H1 (cell line): ENCODE measurements around the gene SNX15. TPM values are rescaled to one million over a fixed set of nuclear protein-coding genes. Genes with fewer than 3 reads are reported as not detected.
A peak's percentile ranks its signal among the peaks of the same experiment; 100 is the strongest.

Experiments
- CTCF ChIA-PET: fragments of 300-600 bp; sonication (Branson Sonifier 250); formaldehyde crosslinking; loops from one replicate; lab custom pipeline; 2021; ENCODE audit not compliant: partially characterized antibody; lab: Charles Lee
- POLR2A ChIA-PET: fragments of 300-600 bp; sonication (Branson Sonifier 250); formaldehyde crosslinking; loops from one replicate; lab custom pipeline; 2021; ENCODE audit warnings: inconsistent platforms; ENCODE audit not compliant: partially characterized antibody; lab: Charles Lee
- DNase-seq, 2 experiments: peaks; one replicate each; pipeline versions ENCODE4 v3.0.0 to v3.0.0-alpha.2; 2010 to 2022; ENCODE audit warnings: low spot score in 2 of 2, low read depth in 1 of 2, mixed read lengths in 1 of 2
- FAIRE-seq: peaks from 2 replicates; lab custom pipeline; 2011; peaks lifted over from hg19 to GRCh38; lab: Jason Lieb, UNC
- H2AFZ ChIP-seq: 2 replicates; pipeline ENCODE4 v1.8.1; 2012; ENCODE audit warnings: low read length, inconsistent platforms
- H2AK5ac ChIP-seq: 2 replicates; pipeline ENCODE4 v1.6.1; 2013; ENCODE audit warnings: low read depth, low read length
- H2BK120ac ChIP-seq: replicated peaks from 2 replicates; pipeline ENCODE3; 2013; ENCODE audit warnings: low read depth, low read length, inconsistent platforms
- H2BK12ac ChIP-seq: 2 replicates; pipeline ENCODE4 v1.6.1; 2013; ENCODE audit warnings: low read depth, low read length
- H2BK15ac ChIP-seq: 2 replicates; pipeline ENCODE4 v1.6.1; 2013; ENCODE audit warnings: low read length
- H2BK20ac ChIP-seq: 2 replicates; pipeline ENCODE4 v1.6.1; 2013; ENCODE audit warnings: low read length
- H2BK5ac ChIP-seq: 2 replicates; pipeline ENCODE4 v1.6.1; 2013; ENCODE audit warnings: low read depth, low read length
- H3K14ac ChIP-seq: 2 replicates; pipeline ENCODE4 v1.6.1; 2013; ENCODE audit warnings: inconsistent platforms; ENCODE audit not compliant: insufficient read length
- H3K18ac ChIP-seq: 2 replicates; pipeline ENCODE4 v1.6.1; 2013; ENCODE audit warnings: low read length; ENCODE audit errors: extremely low read depth
- H3K23ac ChIP-seq: 2 replicates; pipeline ENCODE4 v1.6.1; 2013; ENCODE audit warnings: inconsistent platforms; ENCODE audit not compliant: insufficient read length
- H3K23me2 ChIP-seq: 2 replicates; pipeline ENCODE4 v1.6.1; 2013; ENCODE audit warnings: low read depth, low read length
- H3K27ac ChIP-seq: 2 replicates; pipeline ENCODE4 v1.6.1; 2011; ENCODE audit warnings: low read depth, low read length, inconsistent platforms
- H3K27me3 ChIP-seq, 4 experiments: replicated peaks in 1 of 4; 1 replicate in 1 of 4; 2 replicates in 3 of 4; pipeline versions ENCODE4 v1.6.1 to v1.8.1; 2011 to 2013; ENCODE audit warnings: low read length in 3 of 4, mild to moderate bottlenecking in 3 of 4, inconsistent platforms in 2 of 4, mixed read lengths in 2 of 4, moderate library complexity in 1 of 4; ENCODE audit not compliant: control insufficient read depth in 3 of 4, insufficient read depth in 3 of 4; ENCODE audit errors: extremely low read depth in 1 of 4
- H3K36me3 ChIP-seq, 4 experiments: 2 replicates each; pipeline versions ENCODE4 v1.6.1 to v1.8.1; 2011 to 2013; ENCODE audit warnings: mild to moderate bottlenecking in 4 of 4, low read length in 3 of 4, moderate library complexity in 2 of 4, control low read depth in 1 of 4, inconsistent platforms in 1 of 4; ENCODE audit not compliant: insufficient read depth in 4 of 4, control insufficient read depth in 2 of 4
- H3K4ac ChIP-seq: replicated peaks from 2 replicates; pipeline ENCODE3; 2013; ENCODE audit warnings: low read length, low read depth, mixed read lengths, inconsistent platforms; ENCODE audit not compliant: insufficient read length
- H3K4me1 ChIP-seq, 4 experiments: replicated peaks in 1 of 4; 1 replicate in 1 of 4; 2 replicates in 3 of 4; pipeline versions ENCODE4 v1.6.1 to v1.8.1; 2011 to 2013; ENCODE audit warnings: low read length in 3 of 4, inconsistent platforms in 2 of 4, mixed read lengths in 1 of 4; ENCODE audit not compliant: insufficient read depth in 4 of 4, control insufficient read depth in 3 of 4
- H3K4me2 ChIP-seq, 2 experiments: 2 replicates each; pipeline versions ENCODE4 v1.6.1 to v1.8.1; 2011 to 2013; ENCODE audit warnings: low read depth in 2 of 2, low read length in 2 of 2, control low read depth in 1 of 2, inconsistent platforms in 1 of 2, mild to moderate bottlenecking in 1 of 2; ENCODE audit not compliant: insufficient read depth in 1 of 2
- H3K4me3 ChIP-seq, 4 experiments: fragments of 200-600, 300-600 bp in 1 of 4; sonication (generic), shearing (Covaris generic), sonication (Bioruptor Twin) in 1 of 4; 2 replicates each; pipeline versions ENCODE4 v1.5.1 to v1.8.1; 2011 to 2016; ENCODE audit warnings: low read length in 4 of 4, low read depth in 3 of 4, control low read depth in 2 of 4, inconsistent platforms in 2 of 4, mild to moderate bottlenecking in 2 of 4, mixed read lengths in 1 of 4, moderate library complexity in 1 of 4; ENCODE audit not compliant: insufficient read depth in 2 of 4; ENCODE audit errors: extremely low read depth in 1 of 4
- H3K56ac ChIP-seq: replicated peaks from 2 replicates; pipeline ENCODE3; 2013; ENCODE audit warnings: low read depth, mild to moderate bottlenecking, mixed read lengths, low read length, inconsistent platforms; ENCODE audit not compliant: insufficient read length
- H3K79me1 ChIP-seq: 2 replicates; pipeline ENCODE4 v1.6.1; 2013; ENCODE audit warnings: low read depth, low read length, control low read depth
- H3K79me2 ChIP-seq, 2 experiments: 2 replicates each; pipeline versions ENCODE4 v1.6.1 to v1.8.1; 2012 to 2013; ENCODE audit warnings: low read length in 2 of 2, mild to moderate bottlenecking in 2 of 2, inconsistent platforms in 1 of 2; ENCODE audit not compliant: insufficient read depth in 2 of 2, control insufficient read depth in 1 of 2
- H3K9ac ChIP-seq, 4 experiments: replicated peaks in 1 of 4; 1 replicate in 1 of 4; 2 replicates in 3 of 4; pipeline versions ENCODE4 v1.6.1 to v1.8.1; 2011 to 2013; ENCODE audit warnings: low read depth in 3 of 4, low read length in 3 of 4, control low read depth in 2 of 4, mild to moderate bottlenecking in 2 of 4, moderate library complexity in 2 of 4, inconsistent platforms in 1 of 4; ENCODE audit errors: extremely low read depth in 1 of 4
- H3K9me3 ChIP-seq, 2 experiments: 2 replicates each; pipeline versions ENCODE4 v1.6.1 to v1.8.1; 2012 to 2013; ENCODE audit warnings: mild to moderate bottlenecking in 2 of 2, moderate library complexity in 2 of 2, control low read depth in 1 of 2, inconsistent platforms in 1 of 2, low read depth in 1 of 2, low read length in 1 of 2, mixed read lengths in 1 of 2; ENCODE audit not compliant: insufficient read depth in 2 of 2
- H4K20me1 ChIP-seq, 2 experiments: replicated peaks in 1 of 2; 2 replicates each; pipeline versions ENCODE3 to v1.8.1; 2011 to 2013; ENCODE audit warnings: inconsistent platforms in 2 of 2, low read length in 2 of 2, mild to moderate bottlenecking in 1 of 2; ENCODE audit not compliant: insufficient read depth in 2 of 2, control insufficient read depth in 1 of 2
- H4K5ac ChIP-seq: 2 replicates; pipeline ENCODE4 v1.6.1; 2013; ENCODE audit warnings: low read length, low read depth, mixed read lengths, inconsistent platforms; ENCODE audit not compliant: insufficient read length
- H4K8ac ChIP-seq: 2 replicates; pipeline ENCODE4 v1.8.0; 2013; ENCODE audit warnings: mild to moderate bottlenecking, moderate library complexity, low read length, inconsistent platforms; ENCODE audit not compliant: insufficient read depth; ENCODE audit errors: extremely low read depth
- H4K91ac ChIP-seq: replicated peaks from 2 replicates; pipeline ENCODE3; 2013; ENCODE audit warnings: low read length, mixed read lengths, inconsistent platforms; ENCODE audit not compliant: insufficient read length
- E2F6 ChIP-seq: IDR thresholded peaks from 2 replicates; pipeline ENCODE4 v1.6.1; 2012; ENCODE audit warnings: inconsistent platforms
- JUN ChIP-seq: IDR thresholded peaks from 2 replicates; pipeline ENCODE4 v1.6.1; 2011; ENCODE audit warnings: low read depth, mild to moderate bottlenecking, improper control_type of control experiment, low read length
- KDM1A ChIP-seq: fragments of 200-600, 300-600 bp; sonication (generic); IDR thresholded peaks from 2 replicates; pipeline ENCODE4 v1.7.1; 2016; ENCODE audit warnings: mild to moderate bottlenecking, low read length, borderline replicate concordance
- RBBP5 ChIP-seq: IDR thresholded peaks from 2 replicates; pipeline ENCODE4 v1.7.1; 2012; ENCODE audit warnings: low read depth, mild to moderate bottlenecking, inconsistent platforms, low read length, moderate library complexity, borderline replicate concordance
- RFX5 ChIP-seq: IDR thresholded peaks from 2 replicates; pipeline ENCODE4 v1.6.1; 2011; ENCODE audit warnings: low read depth, low read length, improper control_type of control experiment, borderline replicate concordance
- SUZ12 ChIP-seq: fragments of 200-600 bp; sonication (generic); IDR thresholded peaks from 2 replicates; pipeline ENCODE4 v1.6.1; 2012; ENCODE audit warnings: mild to moderate bottlenecking, inconsistent platforms, low read length, moderate library complexity, mixed read lengths
- WGBS, 2 experiments: shearing (Covaris generic) in 1 of 2; methylation state at CpG; one replicate each; pipeline versions ENCODE4 v1.1.6 to v1.1.7; 2013 to 2015; ENCODE audit warnings: low lambda C conversion rate in 2 of 2, mixed read lengths in 2 of 2, inconsistent platforms in 1 of 2, low coverage in 1 of 2, missing lambda C conversion rate in 1 of 2; ENCODE audit not compliant: insufficient replicate concordance in 2 of 2, insufficient coverage in 1 of 2, insufficient read length in 1 of 2; ENCODE audit errors: extremely low coverage in 1 of 2, missing lambda C conversion rate in 1 of 2; 5-methylcytosine and 5-hydroxymethylcytosine counted together
- polyA plus RNA-seq, 7 experiments: library from polyadenylated mRNA; depleted of rRNA in 3 of 7; stranded (reverse) in 5 of 7; unstranded in 2 of 7; fragments of >200 nt in 5 of 7; fragments of 200-250 nt in 2 of 7; gene quantifications; 1 replicate in 5 of 7; 2 replicates in 1 of 7; 4 replicates in 1 of 7; pipeline versions ENCODE4 v1.2.1 to v1.2.3, GENCODE V29; 2011 to 2013; ENCODE audit warnings: missing spikeins in 2 of 7, mixed read lengths in 2 of 7
- total RNA-seq: library from RNA; stranded (reverse); fragmentation: NEBNext Ultra II Directional; extraction: Animal tissue kit (Norgen Biotek cat#: 25700); gene quantifications from 2 replicates; pipeline ENCODE4 v1.2.1, GENCODE V29; 2021

The SNX15 gene
- total and polyA plus RNA-seq, 2 of the 8 experiments (the other 6 are each of a cell fraction or from before 2014, with no cell fraction given), result 13.0 to 18.3 TPM

- POLR2A ChIA-PET, result interaction anchor here (0.7 to 16.8 kb wide), 6 partner anchors 12 to 44 kb away, joined by 3 to 230 read pairs (median 8); partner anchors contain the start of genes CDCA5, FAU, MRPL49 and VPS51
- peaks cover 0 to 9% (median 4%) of the 10 kb centered on the region in 4 experiments; a peak in 5 of 7 replicates for H3K4me1 ChIP-seq
- H3K27me3 ChIP-seq, result no peaks in the 10 kb centered on the region
- TF ChIP-seq RFX5 (no peak), E2F6 (no peak), JUN (no peak), KDM1A (no peak), RBBP5 (no peak), SUZ12 (no peak)
These were observed 58.2 kb downstream of the SNX15 start for GRCh38 chr11:65085446-65085845.

More at GRCh38 chr11:65085446-65085845, 58.2 kb downstream of the SNX15 start:
- Histone ChIP-seq H2BK12ac (no peak overlapping the region), H3K36me3 (peaks cover 10 to 24% (median 19%) of the 10 kb centered on the region in 4 experiments), H3K27ac (no peak overlapping the region), H2BK120ac (no peak overlapping the region), H3K23me2 (peaks cover 8% of the 10 kb centered on the region), H3K23ac (no peak overlapping the region), H4K8ac (no peak overlapping the region), H3K18ac (no peak overlapping the region), H2AFZ (no peak overlapping the region), H4K91ac (no peak overlapping the region), H4K5ac (no peak overlapping the region), H2BK15ac (no peak overlapping the region), H3K79me1 (peaks cover 22% of the 10 kb centered on the region), H2AK5ac (no peak overlapping the region), H3K4me2 (peak overlapping the region in 1 of 2 experiments; percentile 88; a peak in 2 of 4 replicates), H4K20me1 (peaks cover 0 to 4% of the 10 kb centered on the region in 2 experiments), H3K14ac (no peak overlapping the region), H3K4ac (no peak overlapping the region), H2BK5ac (no peak overlapping the region), H3K9me3 (no peaks in the 10 kb centered on the region), H2BK20ac (no peak overlapping the region), H3K4me3 (peak overlapping the region in 1 of 4 experiments; percentile 99; a peak in 1 of 8 replicates), H3K56ac (no peak overlapping the region), H3K9ac (no peak overlapping the region; a peak in 1 of 7 replicates), H3K79me2 (peaks cover 10 to 33% of the 10 kb centered on the region in 2 experiments)
- DNase-seq, result no peak
- no peak for FAIRE-seq
- CTCF ChIA-PET, result interaction anchor here (0.9 to 2.3 kb wide), 2 partner anchors 25 to 199 kb away, joined by 4 to 7 read pairs; no protein-coding TSS in a partner anchor
- WGBS, 2 experiments, result 91% methylated on average over 4 of the region's 4 CpGs; no CpG with 5 or more reads in 1 of the 2 experiments
